SK-N-SH treated with all-trans-retinoic acid at 6 μM for 48 hours (cell line): ENCODE measurements around the gene IL4I1.

ENCODE experiments used
- ARNTL ChIP-seq: fragments of 450-650 bp; formaldehyde crosslinking; IDR thresholded peaks from 2 replicates; pipeline ENCODE4 v1.5.0; 2020; ENCODE audit warnings: low read depth, mild to moderate bottlenecking, moderate library complexity, borderline replicate concordance
- BACH2 ChIP-seq: fragments of 250-450 bp; sonication (Bioruptor Pico); IDR thresholded peaks from 2 replicates; pipeline ENCODE4 v1.9.0; 2021; ENCODE audit warnings: mild to moderate bottlenecking, borderline replicate concordance
- CSDC2 ChIP-seq: fragments of 250-450 bp; sonication (Bioruptor Pico); IDR thresholded peaks from 2 replicates; pipeline ENCODE4 v1.5.0; 2020; ENCODE audit warnings: mild to moderate bottlenecking, moderate library complexity
- ISL1 ChIP-seq: fragments of 250-450 bp; sonication (Bioruptor Pico); IDR thresholded peaks from 2 replicates; pipeline ENCODE4 v2.1.2; 2022; ENCODE audit warnings: mild to moderate bottlenecking, moderate library complexity
- OSR1 ChIP-seq: fragments of 250-450 bp; sonication (Bioruptor Pico); IDR thresholded peaks from 2 replicates; pipeline ENCODE4 v1.8.0; 2022; ENCODE audit warnings: moderate library complexity, mild to moderate bottlenecking, inconsistent platforms
- PATZ1 ChIP-seq: fragments of 250-450 bp; sonication (Bioruptor Pico); IDR thresholded peaks from 2 replicates; pipeline ENCODE4 v1.8.0; 2020; ENCODE audit warnings: mild to moderate bottlenecking, moderate library complexity, borderline replicate concordance
- RARB ChIP-seq: fragments of 250-450 bp; sonication (Bioruptor Pico); IDR thresholded peaks from 2 replicates; pipeline ENCODE4 v1.8.0; 2021; ENCODE audit warnings: mild to moderate bottlenecking, moderate library complexity
- SNAI2 ChIP-seq: fragments of 250-450 bp; sonication (Bioruptor Pico); IDR thresholded peaks from 2 replicates; pipeline ENCODE4 v1.5.0; 2020; ENCODE audit warnings: mild to moderate bottlenecking, moderate library complexity
- TCF4 ChIP-seq: fragments of 250-450 bp; sonication (Bioruptor Pico); IDR thresholded peaks from 2 replicates; pipeline ENCODE4 v1.8.0; 2021; ENCODE audit warnings: mild to moderate bottlenecking, moderate library complexity, borderline replicate concordance
- TSHZ2 ChIP-seq: fragments of 250-450 bp; sonication (Bioruptor Pico); IDR thresholded peaks from 2 replicates; pipeline ENCODE4 v1.5.0; 2020; ENCODE audit warnings: mild to moderate bottlenecking, moderate library complexity
- ZFP3 ChIP-seq: fragments of 250-450 bp; sonication (Bioruptor Pico); IDR thresholded peaks from 2 replicates; pipeline ENCODE4 v1.5.0; 2020; ENCODE audit warnings: mild to moderate bottlenecking, moderate library complexity
- ZNF8 ChIP-seq: fragments of 450-650 bp; formaldehyde crosslinking; IDR thresholded peaks from 2 replicates; pipeline ENCODE4 v1.5.0; 2020; ENCODE audit warnings: mild to moderate bottlenecking, moderate library complexity
- TF ChIP-seq, protein P1 (sequence below): fragments of 250-450 bp; sonication (Bioruptor Pico); IDR thresholded peaks from 2 replicates; pipeline ENCODE4 v1.8.0; 2021; ENCODE audit warnings: low read depth, mild to moderate bottlenecking, moderate library complexity, borderline replicate concordance

DNA sequence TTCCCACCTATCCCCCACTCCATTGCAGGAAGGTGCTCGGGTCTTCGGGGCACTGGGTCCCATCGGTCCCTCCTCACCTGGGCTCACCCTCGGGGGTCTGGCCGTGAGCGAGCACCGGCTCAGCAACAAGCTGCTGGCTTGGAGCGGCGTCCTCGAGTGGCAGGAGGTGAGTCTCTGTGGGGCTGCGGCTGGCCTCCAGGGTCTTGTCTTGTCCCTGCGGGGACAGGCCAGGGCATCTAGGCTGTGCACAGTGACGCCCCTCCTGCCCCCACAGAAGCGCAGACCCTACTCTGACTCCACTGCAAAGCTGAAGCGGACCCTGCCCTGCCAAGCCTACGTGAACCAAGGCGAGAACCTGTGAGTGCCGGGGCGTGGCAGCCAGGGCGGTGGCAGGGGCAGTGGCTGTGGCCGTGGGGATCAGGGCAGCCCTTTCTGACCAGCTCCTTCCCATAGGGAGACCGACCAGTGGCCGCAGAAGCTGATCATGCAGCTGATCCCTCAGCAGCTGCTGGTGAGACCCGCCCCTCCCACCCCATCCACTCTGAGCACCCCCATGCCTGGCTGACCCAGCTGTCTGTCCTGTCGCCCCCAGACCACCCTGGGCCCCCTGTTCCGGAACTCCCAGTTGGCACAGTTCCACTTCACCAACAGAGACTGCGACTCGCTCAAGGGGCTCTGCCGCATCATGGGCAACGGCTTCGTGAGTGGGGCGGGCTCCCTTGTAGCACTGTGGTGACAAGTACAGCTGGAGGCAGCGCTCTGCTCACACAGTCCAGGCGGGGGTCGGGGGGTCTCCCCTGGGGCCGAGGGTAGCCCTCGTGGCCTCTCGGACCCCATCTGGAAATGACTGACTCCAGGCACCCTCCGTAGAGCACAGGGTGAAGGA lies 42.1 kb downstream of the IL4I1 start:
- TF ChIP-seq PATZ1 (CRISPR knock-in tag) (no peak), ZFP3 (CRISPR knock-in tag) (no peak), CSDC2 (no peak), SNAI2 (CRISPR knock-in tag) (no peak), ISL1 (no peak), OSR1 (no peak), BACH2 (CRISPR knock-in tag) (no peak), ARNTL (CRISPR knock-in tag) (no peak), ZNF8 (no peak), TCF4 (CRISPR knock-in tag) (no peak), RARB (CRISPR knock-in tag) (no peak), TSHZ2 (CRISPR knock-in tag) (no peak)
- TF ChIP-seq, protein P1, sequence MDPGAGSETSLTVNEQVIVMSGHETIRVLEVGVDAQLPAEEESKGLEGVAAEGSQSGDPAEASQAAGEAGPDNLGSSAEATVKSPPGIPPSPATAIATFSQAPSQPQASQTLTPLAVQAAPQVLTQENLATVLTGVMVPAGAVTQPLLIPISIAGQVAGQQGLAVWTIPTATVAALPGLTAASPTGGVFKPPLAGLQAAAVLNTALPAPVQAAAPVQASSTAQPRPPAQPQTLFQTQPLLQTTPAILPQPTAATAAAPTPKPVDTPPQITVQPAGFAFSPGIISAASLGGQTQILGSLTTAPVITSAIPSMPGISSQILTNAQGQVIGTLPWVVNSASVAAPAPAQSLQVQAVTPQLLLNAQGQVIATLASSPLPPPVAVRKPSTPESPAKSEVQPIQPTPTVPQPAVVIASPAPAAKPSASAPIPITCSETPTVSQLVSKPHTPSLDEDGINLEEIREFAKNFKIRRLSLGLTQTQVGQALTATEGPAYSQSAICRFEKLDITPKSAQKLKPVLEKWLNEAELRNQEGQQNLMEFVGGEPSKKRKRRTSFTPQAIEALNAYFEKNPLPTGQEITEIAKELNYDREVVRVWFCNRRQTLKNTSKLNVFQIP (CRISPR knock-in tag) = no peak
